GM12872 (cell line): ENCODE data around the gene NFATC2.

Source experiments
- CTCF ChIP-seq: IDR thresholded peaks from 3 replicates; pipeline ENCODE4 v1.5.1; 2011; ENCODE audit warnings: low read depth, mild to moderate bottlenecking, low read length, moderate library complexity; ENCODE audit not compliant: insufficient read depth

The NFATC2 gene

GRCh38 chr20:51565298-51566144, 23.0 kb upstream of the NFATC2 start:
- no peak for TF ChIP-seq CTCF

- TF ChIP-seq CTCF = no peak
Observed at GRCh38 chr20:51563486-51564332, 21.2 kb upstream of the NFATC2 start.

- TF ChIP-seq CTCF = no peak
Observed at GRCh38 chr20:51563174-51563485, 20.6 kb upstream of the NFATC2 start.

- no peak for TF ChIP-seq CTCF
Observed at GRCh38 chr20:51562332-51563173, 20.0 kb upstream of the NFATC2 start.

- TF ChIP-seq CTCF = no peak
Observed at GRCh38 chr20:51562027-51562331, 19.5 kb upstream of the NFATC2 start.

- TF ChIP-seq CTCF = no peak
Observed at GRCh38 chr20:51560550-51561307, 18.2 kb upstream of the NFATC2 start.
